GM19025 (cell line): ENCODE measurements around the gene RNASEH2A.
A peak's percentile ranks its signal among the peaks of the same experiment; 100 is the strongest.
"Not testable (repeated sequence)": the region's sequence is repeated elsewhere in the genome, so short reads cannot be mapped to it uniquely, and the experiment has no call there.

Source experiments
- ATAC-seq: cut with Tn5 transposase; IDR thresholded peaks from one replicate; pipeline ENCODE4 v1.9.1; 2021; ENCODE audit warnings: mild to moderate bottlenecking, low read depth, moderate library complexity; ENCODE audit not compliant: unreplicated experiment

The RNASEH2A gene

DNA sequence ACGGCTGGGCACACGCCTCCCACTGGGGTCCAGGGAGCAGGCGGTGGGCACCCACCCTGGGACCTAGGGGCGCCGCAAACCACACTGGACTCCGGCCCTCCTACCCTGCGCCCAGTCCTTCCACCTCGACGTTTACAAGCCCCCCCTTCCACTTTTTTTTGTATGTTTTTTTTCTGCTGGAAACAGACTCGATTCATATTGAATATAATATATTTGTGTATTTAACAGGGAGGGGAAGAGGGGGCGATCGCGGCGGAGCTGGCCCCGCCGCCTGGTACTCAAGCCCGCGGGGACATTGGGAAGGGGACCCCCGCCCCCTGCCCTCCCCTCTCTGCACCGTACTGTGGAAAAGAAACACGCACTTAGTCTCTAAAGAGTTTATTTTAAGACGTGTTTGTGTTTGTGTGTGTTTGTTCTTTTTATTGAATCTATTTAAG lies 13.5 kb upstream of the RNASEH2A start:
- ATAC-seq: no peak

GRCh38 chr19:12793290-12794195 lies 12.8 kb upstream of the RNASEH2A start:
- ATAC-seq: peak; percentile 26

DNA sequence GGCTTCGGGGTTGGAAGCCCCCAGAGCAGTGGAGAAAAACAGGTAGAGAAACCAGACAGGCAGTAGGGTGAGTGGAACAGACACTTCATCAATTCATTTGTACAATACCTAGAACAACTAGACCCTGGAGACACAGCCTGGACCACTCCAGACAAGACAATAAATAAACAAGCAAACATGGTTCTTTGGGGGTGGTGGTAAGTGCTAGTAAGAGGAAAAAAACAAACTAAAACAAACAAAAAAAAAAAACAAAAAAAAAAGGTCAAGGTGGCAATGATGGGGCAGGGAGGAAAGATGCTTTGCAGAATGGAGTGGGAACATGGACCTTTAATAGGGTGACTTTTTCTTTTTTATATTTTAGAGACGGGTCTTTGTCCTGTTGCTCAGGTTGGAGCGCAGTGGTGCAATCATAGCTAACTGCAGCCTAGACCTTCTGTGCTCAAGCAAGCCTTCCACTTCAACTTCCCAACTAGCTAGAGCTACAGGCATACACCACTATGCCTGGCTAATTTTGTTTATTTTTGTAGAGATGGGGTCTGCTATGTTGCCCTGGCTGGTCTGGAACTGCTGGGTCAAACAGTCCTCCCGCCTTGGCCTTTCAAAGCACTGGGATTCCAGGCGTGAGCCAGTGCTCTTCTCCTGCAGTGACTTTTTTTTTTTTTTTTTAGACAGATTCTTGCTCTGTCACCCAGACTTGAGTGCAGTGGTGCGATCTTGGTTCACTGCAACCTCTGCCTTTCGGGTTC lies 12.0 kb upstream of the RNASEH2A start:
- no peak for ATAC-seq

- ATAC-seq: no peak
Measured at GRCh38 chr19:12794971-12795381, 11.4 kb upstream of the RNASEH2A start.

- no peak for ATAC-seq
Measured at GRCh38 chr19:12796146-12797071, 10.0 kb upstream of the RNASEH2A start.

- ATAC-seq: no peak
Measured at GRCh38 chr19:12797141-12797587, 9.2 kb upstream of the RNASEH2A start.

DNA sequence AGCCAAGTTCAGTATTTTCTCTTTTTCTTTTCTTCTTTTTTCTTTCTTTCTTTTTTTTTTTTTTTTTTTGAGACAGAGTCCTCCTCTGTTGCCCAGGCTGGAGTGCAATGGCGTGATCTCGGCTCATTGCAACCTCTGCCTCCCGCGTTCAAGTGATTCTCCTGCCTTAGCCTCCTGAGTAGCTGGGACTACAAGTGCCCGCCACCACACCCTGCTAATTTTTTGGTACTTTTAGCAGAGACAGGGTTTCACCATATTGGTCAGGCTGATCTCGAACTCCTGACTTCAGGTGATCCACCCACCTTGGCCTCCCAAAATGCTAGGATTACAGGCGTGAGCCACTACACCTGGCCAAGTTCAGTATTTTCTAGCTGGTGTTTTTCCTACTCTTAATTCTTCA lies 8.8 kb upstream of the RNASEH2A start:
- not testable (repeated sequence) for ATAC-seq

- ATAC-seq: no peak
Measured at GRCh38 chr19:12799742-12800465, 6.5 kb upstream of the RNASEH2A start.

- no peak for ATAC-seq
Measured at GRCh38 chr19:12800466-12800770, 6.0 kb upstream of the RNASEH2A start.

- no peak for ATAC-seq
Measured at GRCh38 chr19:12800923-12801465, 5.4 kb upstream of the RNASEH2A start.

GRCh38 chr19:12801466-12802266 lies 4.7 kb upstream of the RNASEH2A start, which contains the start of the genes PRDX2 and THSD8:
TSS of gene PRDX2 (minus strand) at chr19:12801800. CDS start at chr19:12801261, 539 bp downstream.
TSS of gene THSD8 (plus strand) at chr19:12802069. CDS start at chr19:12802072, 3 bp downstream.
- ATAC-seq: no peak

DNA sequence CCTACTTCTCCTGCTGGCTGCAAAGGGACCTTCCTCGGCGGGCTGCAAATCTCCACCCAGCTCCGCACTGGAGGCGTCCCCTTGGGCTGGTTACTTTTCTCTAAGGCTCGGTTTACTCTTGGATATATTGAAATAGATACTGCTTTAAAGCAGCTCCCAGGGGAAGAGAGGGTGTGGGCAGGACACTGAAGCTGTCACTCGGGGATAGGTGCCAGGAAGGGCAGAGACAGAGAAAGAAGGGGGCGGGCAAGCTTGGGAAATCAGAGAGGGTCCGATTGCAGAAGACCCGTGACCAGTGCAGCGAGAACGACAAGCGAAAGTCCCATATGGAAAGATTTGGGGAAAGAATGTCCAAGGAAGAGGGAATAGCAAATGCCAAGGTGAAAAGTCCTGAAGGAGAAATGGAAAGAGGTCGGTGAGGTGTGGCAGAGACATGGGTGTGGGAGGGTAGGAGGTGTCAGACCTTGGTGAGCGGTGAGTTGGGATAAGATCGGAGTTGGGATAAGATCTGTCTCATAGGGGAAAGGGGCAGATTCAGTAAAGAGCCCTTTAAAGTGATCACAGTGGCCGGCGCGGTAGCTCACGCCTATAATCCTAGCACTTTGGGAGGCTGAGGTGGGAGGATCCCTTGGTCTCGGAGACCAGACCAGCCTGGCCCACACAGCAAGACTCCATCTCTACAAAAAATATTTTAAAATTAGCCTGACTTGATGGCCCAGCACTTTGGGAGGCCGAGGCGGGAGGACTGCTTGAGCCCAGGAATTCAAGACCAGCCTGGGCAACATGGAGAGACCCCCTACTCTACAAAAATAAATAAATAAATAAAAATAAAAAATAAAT lies 3.9 kb upstream of the RNASEH2A start:
- ATAC-seq: no peak

GRCh38 chr19:12804051-12804450 lies 2.3 kb upstream of the RNASEH2A start:
- no peak for ATAC-seq

GRCh38 chr19:12815088-12815487 lies 8.7 kb downstream of the RNASEH2A start:
- no peak for ATAC-seq

GRCh38 chr19:12817188-12817587 lies 10.8 kb downstream of the RNASEH2A start:
- ATAC-seq: not testable (repeated sequence)

DNA sequence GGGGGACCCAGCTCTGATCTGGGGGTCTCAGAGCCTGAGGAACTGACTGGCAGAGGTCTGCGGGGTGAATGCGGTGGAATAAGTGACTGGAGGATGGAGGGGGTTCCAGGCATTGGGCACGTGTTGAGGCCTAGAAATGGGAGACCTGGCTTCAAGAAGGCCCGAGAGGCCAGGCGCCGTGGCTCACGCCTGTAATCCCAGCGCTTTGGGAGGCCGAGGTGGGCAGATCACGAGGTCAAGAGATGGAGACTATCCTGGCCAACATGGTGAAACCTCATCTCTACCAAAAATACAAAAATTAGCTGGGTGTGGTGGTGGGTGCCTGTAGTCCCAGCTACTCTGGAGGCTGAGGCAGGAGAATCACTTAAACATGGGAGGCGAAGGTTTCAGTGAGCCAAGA lies 11.4 kb downstream of the RNASEH2A start:
- not testable (repeated sequence) for ATAC-seq

- no peak for ATAC-seq
Measured at GRCh38 chr19:12821761-12822160, 15.4 kb downstream of the RNASEH2A start.
